GM12891 (cell line): ENCODE measurements around the gene SMYD4.

ENCODE experiments used
- PAX5 ChIP-seq: IDR thresholded peaks from 2 replicates; pipeline ENCODE4 v1.6.1; 2011; ENCODE audit warnings: low read length, moderate library complexity, mild to moderate bottlenecking; ENCODE audit not compliant: insufficient read depth, severe bottlenecking
- POLR2A ChIP-seq: IDR thresholded peaks from 2 replicates; pipeline ENCODE4 v1.6.1; 2011; ENCODE audit warnings: low read depth, low read length, control low read depth
- POLR2AphosphoS5 ChIP-seq: IDR thresholded peaks from 2 replicates; pipeline ENCODE4 v1.6.1; 2011; ENCODE audit warnings: low read depth, low read length, control low read depth
- POU2F2 ChIP-seq: IDR thresholded peaks from 2 replicates; pipeline ENCODE4 v1.6.1; 2011; ENCODE audit warnings: low read depth, mild to moderate bottlenecking, control low read depth, low read length, moderate library complexity
- SPI1 ChIP-seq: IDR thresholded peaks from 2 replicates; pipeline ENCODE4 v1.6.1; 2011; ENCODE audit warnings: low read depth, low read length, control low read depth
- TAF1 ChIP-seq: IDR thresholded peaks from 2 replicates; pipeline ENCODE4 v1.6.1; 2011; ENCODE audit warnings: low read depth, low read length, control low read depth

- TF ChIP-seq POLR2A: no peak
- TF ChIP-seq POLR2AphosphoS5: no peak
- no peak for TF ChIP-seq TAF1
- TF ChIP-seq SPI1: no peak
- no peak for TF ChIP-seq PAX5
- no peak for TF ChIP-seq POU2F2
Measured at GRCh38 chr17:1843947-1844346, 14.2 kb upstream of the SMYD4 start.
